GM12878 (cell line): ENCODE measurements around the gene UVRAG. TPM values are rescaled to one million over a fixed set of nuclear protein-coding genes. Genes with fewer than 3 reads are reported as not detected.
A peak's percentile ranks its signal among the peaks of the same experiment; 100 is the strongest.

Experiments used
- ATAC-seq: fragments of 200-7000 bp; cut with Tn5 transposase; 3 replicates; pipeline ENCODE4 v1.9.1; 2020; ENCODE audit warnings: mild to moderate bottlenecking, moderate library complexity
- BruUV-seq: library from RNA; stranded (reverse); fragments of 400-500 nt; replicated peaks from 2 replicates; lab custom pipeline; 2021; lab: Mats Ljungman, UMichigan
- CTCF ChIA-PET: fragments of 300-600 bp; sonication (Branson Sonifier 250); formaldehyde crosslinking; extraction: SDS; loops from one replicate; lab custom pipeline; 2021; ENCODE audit warnings: inconsistent platforms; lab: Yijun Ruan, JAX
- POLR2A ChIA-PET: fragments of 350-600 bp; formaldehyde crosslinking; extraction: SDS; loops from one replicate; lab custom pipeline; 2021; ENCODE audit warnings: inconsistent platforms; lab: Charles Lee
- RAD21 ChIA-PET: fragments of 300-600 bp; sonication (Branson Sonifier 250); formaldehyde crosslinking; loops from one replicate; lab custom pipeline; 2023; ENCODE audit warnings: antibody characterized with exemption; ENCODE audit not compliant: unreplicated experiment; lab: Charles Lee
- SMC1A ChIA-PET: fragments of 300-600 bp; sonication (Branson Sonifier 250); formaldehyde crosslinking; loops from one replicate; lab custom pipeline; 2023; ENCODE audit not compliant: unreplicated experiment, uncharacterized antibody; lab: Charles Lee
- DNase-seq: peaks from one replicate; pipeline ENCODE4 v3.0.0-alpha.2; 2011; ENCODE audit warnings: low read depth, low spot score
- FAIRE-seq: peaks from 3 replicates; lab custom pipeline; 2011; peaks lifted over from hg19 to GRCh38; lab: Jason Lieb, UNC
- H2AFZ ChIP-seq: 2 replicates; pipeline ENCODE4 v1.6.0; 2011; ENCODE audit warnings: low read depth, low read length, control low read depth; ENCODE audit not compliant: control insufficient read depth
- H3K27ac ChIP-seq: 2 replicates; pipeline ENCODE4 v1.5.1; 2011; ENCODE audit warnings: control low read depth; ENCODE audit not compliant: control insufficient read depth, insufficient read depth
- H3K27me3 ChIP-seq, 2 experiments: replicated peaks in 1 of 2; 2 replicates each; pipeline versions ENCODE4 v1.6.0 to v1.6.1; 2011; ENCODE audit warnings: low read length in 1 of 2; ENCODE audit not compliant: control insufficient read depth in 2 of 2, insufficient read depth in 2 of 2
- H3K36me3 ChIP-seq, 2 experiments: 2 replicates each; pipeline ENCODE4 v1.5.1; 2011; ENCODE audit warnings: low read length in 1 of 2; ENCODE audit not compliant: control insufficient read depth in 2 of 2, insufficient read depth in 2 of 2
- H3K4me1 ChIP-seq: 2 replicates; pipeline ENCODE4 v1.6.1; 2011; ENCODE audit warnings: mild to moderate bottlenecking, low read length, moderate library complexity, mixed read lengths; ENCODE audit not compliant: control insufficient read depth, insufficient read depth
- H3K4me2 ChIP-seq: 2 replicates; pipeline ENCODE4 v1.6.0; 2011; ENCODE audit warnings: control low read depth; ENCODE audit not compliant: control insufficient read depth, insufficient read depth
- H3K4me3 ChIP-seq: fragments of 200-600 bp; sonication (generic); 2 replicates; pipeline ENCODE4 v1.5.1; 2016
- H3K79me2 ChIP-seq: 2 replicates; pipeline ENCODE4 v1.6.0; 2011; ENCODE audit warnings: low read length; ENCODE audit not compliant: control insufficient read depth, insufficient read depth
- H3K9ac ChIP-seq: 2 replicates; pipeline ENCODE4 v1.8.0; 2011; ENCODE audit warnings: low read length, control low read depth, mixed read lengths; ENCODE audit not compliant: control insufficient read depth, insufficient read depth
- H3K9me3 ChIP-seq: replicated peaks from 3 replicates; pipeline ENCODE4 v1.5.1; 2011; ENCODE audit warnings: mild to moderate bottlenecking, low read length; ENCODE audit not compliant: control insufficient read depth, insufficient read depth
- H4K20me1 ChIP-seq: 2 replicates; pipeline ENCODE4 v1.6.0; 2011; ENCODE audit not compliant: control insufficient read depth, insufficient read depth
- EED ChIP-seq: sonication (generic); IDR thresholded peaks from 2 replicates; pipeline ENCODE4 v1.6.1; 2016; ENCODE audit warnings: antibody characterized with exemption, low read depth
- EP300 ChIP-seq, 2 experiments: fragments of 150-350 bp in 1 of 2; IDR thresholded peaks; 2 replicates each; pipeline ENCODE4 v1.6.1; 2011 to 2012; ENCODE audit warnings: low read depth in 2 of 2, low read length in 2 of 2, borderline replicate concordance in 1 of 2, improper control_type of control experiment in 1 of 2, inconsistent platforms in 1 of 2; ENCODE audit not compliant: control insufficient read depth in 1 of 2
- GATAD2B ChIP-seq: fragments of 450-650 bp; conservative IDR thresholded peaks from 2 replicates; pipeline ENCODE4 v1.6.1; 2017; ENCODE audit warnings: low read depth, mild to moderate bottlenecking, moderate library complexity
- LARP7 ChIP-seq: fragments of 450-650 bp; IDR thresholded peaks from 2 replicates; pipeline ENCODE4 v1.6.1; 2017; ENCODE audit warnings: mild to moderate bottlenecking
- MEF2A ChIP-seq: IDR thresholded peaks from 2 replicates; pipeline ENCODE4 v1.6.1; 2011; ENCODE audit warnings: low read depth, mild to moderate bottlenecking, low read length, moderate library complexity; ENCODE audit not compliant: insufficient read depth
- MXI1 ChIP-seq: fragments of 150-350 bp; IDR thresholded peaks from 2 replicates; pipeline ENCODE4 v1.6.1; 2011; ENCODE audit warnings: low read depth, mild to moderate bottlenecking, inconsistent platforms, low read length, improper control_type of control experiment
- NKRF ChIP-seq: fragments of 450-650 bp; conservative IDR thresholded peaks from 2 replicates; pipeline ENCODE4 v1.6.1; 2017; ENCODE audit warnings: mild to moderate bottlenecking, moderate library complexity
- SMAD5 ChIP-seq: IDR thresholded peaks from 2 replicates; pipeline ENCODE4 v1.6.1; 2016; ENCODE audit warnings: antibody characterized with exemption, low read depth
- SPI1 ChIP-seq: IDR thresholded peaks from 2 replicates; pipeline ENCODE4 v1.6.1; 2011; ENCODE audit warnings: low read depth, mild to moderate bottlenecking, low read length, moderate library complexity, borderline replicate concordance; ENCODE audit not compliant: insufficient read depth
- TCF3 ChIP-seq: IDR thresholded peaks from 2 replicates; pipeline ENCODE4 v1.6.1; 2012; ENCODE audit warnings: low read depth, mild to moderate bottlenecking, low read length, borderline replicate concordance; ENCODE audit not compliant: insufficient read depth
- ZSCAN29 ChIP-seq: fragments of 450-650 bp; IDR thresholded peaks from 2 replicates; pipeline ENCODE4 v1.6.1; 2017; ENCODE audit warnings: mild to moderate bottlenecking, moderate library complexity
- WGBS: methylation state at CpG from one replicate; pipeline ENCODE4 v1.1.6; 2016; ENCODE audit warnings: low lambda C conversion rate; ENCODE audit not compliant: insufficient replicate concordance, insufficient coverage; ENCODE audit errors: missing lambda C conversion rate; 5-methylcytosine and 5-hydroxymethylcytosine counted together
- in situ Hi-C: fragments of 300-500 bp; cut with MboI; formaldehyde crosslinking; loops from 9 replicates; pipeline ENCODE4 v1.14.3; 2018; ENCODE audit warnings: mixed read lengths
- intact Hi-C: fragments of 100-400 bp; cut with micrococcal nuclease; formaldehyde crosslinking; loops from one replicate; pipeline ENCODE4 v1.14.2; 2022; ENCODE audit not compliant: unreplicated experiment
- polyA plus RNA-seq, 11 experiments: library from polyadenylated mRNA; depleted of rRNA in 4 of 11; unstranded in 6 of 11; stranded (reverse) in 5 of 11; fragments of >200 nt; fragmentation: Nextera tagmentation in 4 of 11; fragmentation: Illumina TruSeq in 1 of 11; extraction: Ambion mirVana in 4 of 11; extraction: Trizol in 1 of 11; gene quantifications; 1 replicate in 1 of 11; 2 replicates in 10 of 11; pipeline versions ENCODE4 v1.2.1 to v1.2.3, GENCODE V29; 2011 to 2016; ENCODE audit warnings: inconsistent platforms in 2 of 11, missing spikeins in 2 of 11, low read depth in 1 of 11
- total RNA-seq, 4 experiments: library from RNA; depleted of rRNA in 3 of 4; stranded (reverse); fragments of >200 nt in 3 of 4; fragmentation: Illumina TruSeq in 1 of 4; extraction: Trizol in 1 of 4; gene quantifications; 2 replicates each; pipeline versions ENCODE4 v1.2.1 to v1.2.3, GENCODE V29; 2013 to 2021
- TF ChIP-seq, protein P1 (sequence below): IDR thresholded peaks from 2 replicates; pipeline ENCODE4 v1.6.1; 2012; ENCODE audit warnings: improper control_type of control experiment, low read depth, low read length; ENCODE audit not compliant: insufficient replicate concordance

Gene UVRAG
- total and polyA plus RNA-seq, 10 of the 15 experiments (the other 5 are each of a cell fraction or from before 2014, with no cell fraction given) = 7.0 to 43.4 (median 37.0) TPM

- intact Hi-C loops (loop anchor here (1.0 to 2.0 kb wide), 3 partner anchors 256 to 430 kb away; no protein-coding TSS in a partner anchor), in situ Hi-C loops (loop anchor here (5.0 kb wide), 2 partner anchors 256 to 346 kb away; no protein-coding TSS in a partner anchor)
- 6% methylated on average over 13 of the region's 13 CpGs for WGBS
- Histone ChIP-seq H3K4me3 (peak overlapping the region; percentile 66), H3K79me2 (no peaks in the 10 kb centered on the region), H3K4me1 (peaks cover 22% of the 10 kb centered on the region), H3K9ac (peak overlapping the region; percentile 76), H3K27me3 (no peaks in the 10 kb centered on the region), H3K36me3 (no peaks in the 10 kb centered on the region), H3K9me3 (no peaks in the 10 kb centered on the region), H3K27ac (peak overlapping the region; percentile 62), H2AFZ (peak overlapping the region; percentile 91), H3K4me2 (peak overlapping the region; percentile 95), H4K20me1 (no peaks in the 10 kb centered on the region)
- CTCF ChIA-PET = interaction anchor here (0.6 to 3.2 kb wide), 61 partner anchors 9 to 607 kb away, joined by 3 to 139 read pairs (median 4); partner anchors contain the start of gene UVRAG
- FAIRE-seq (peak; percentile 91), DNase-seq (peak; percentile 53), ATAC-seq (peak; percentile 72)
- RAD21 ChIA-PET = interaction anchor here (0.8 to 2.8 kb wide), 24 partner anchors 12 to 555 kb away, joined by 3 to 75 read pairs (median 5); no protein-coding TSS in a partner anchor
- SMC1A ChIA-PET = interaction anchor here (0.7 to 3.2 kb wide), 32 partner anchors 11 to 519 kb away, joined by 3 to 128 read pairs (median 5); partner anchors contain the start of gene UVRAG
- POLR2A ChIA-PET = interaction anchor here (0.6 to 1.9 kb wide), 4 partner anchors 7 to 280 kb away, joined by 3 to 9 read pairs (median 6); no protein-coding TSS in a partner anchor
- no TSS peak for BruUV-seq
- TF ChIP-seq LARP7 = 0 out of 2 replicates have a peak, but pooled peaks have one; percentile 41
- TF ChIP-seq TCF3 = 0 out of 2 replicates have a peak, but pooled peaks have one; percentile 47
- 0 out of 2 replicates have a peak, but pooled peaks have one; percentile 31 for TF ChIP-seq ZSCAN29
- TF ChIP-seq EED = peak; percentile 69
- TF ChIP-seq EP300 (IDR thresholded peaks at IDR 0.05; ENCODE audit: borderline replicate concordance in 1 of 2, control insufficient read depth in 1 of 2, low read depth in 2 of 2, low read length in 2 of 2) = peak; percentile 48 to 85; a peak in 3 of 4 replicates
- TF ChIP-seq NKRF = peak; percentile 66
- TF ChIP-seq SMAD5 = no peak
- TF ChIP-seq, protein P1, sequence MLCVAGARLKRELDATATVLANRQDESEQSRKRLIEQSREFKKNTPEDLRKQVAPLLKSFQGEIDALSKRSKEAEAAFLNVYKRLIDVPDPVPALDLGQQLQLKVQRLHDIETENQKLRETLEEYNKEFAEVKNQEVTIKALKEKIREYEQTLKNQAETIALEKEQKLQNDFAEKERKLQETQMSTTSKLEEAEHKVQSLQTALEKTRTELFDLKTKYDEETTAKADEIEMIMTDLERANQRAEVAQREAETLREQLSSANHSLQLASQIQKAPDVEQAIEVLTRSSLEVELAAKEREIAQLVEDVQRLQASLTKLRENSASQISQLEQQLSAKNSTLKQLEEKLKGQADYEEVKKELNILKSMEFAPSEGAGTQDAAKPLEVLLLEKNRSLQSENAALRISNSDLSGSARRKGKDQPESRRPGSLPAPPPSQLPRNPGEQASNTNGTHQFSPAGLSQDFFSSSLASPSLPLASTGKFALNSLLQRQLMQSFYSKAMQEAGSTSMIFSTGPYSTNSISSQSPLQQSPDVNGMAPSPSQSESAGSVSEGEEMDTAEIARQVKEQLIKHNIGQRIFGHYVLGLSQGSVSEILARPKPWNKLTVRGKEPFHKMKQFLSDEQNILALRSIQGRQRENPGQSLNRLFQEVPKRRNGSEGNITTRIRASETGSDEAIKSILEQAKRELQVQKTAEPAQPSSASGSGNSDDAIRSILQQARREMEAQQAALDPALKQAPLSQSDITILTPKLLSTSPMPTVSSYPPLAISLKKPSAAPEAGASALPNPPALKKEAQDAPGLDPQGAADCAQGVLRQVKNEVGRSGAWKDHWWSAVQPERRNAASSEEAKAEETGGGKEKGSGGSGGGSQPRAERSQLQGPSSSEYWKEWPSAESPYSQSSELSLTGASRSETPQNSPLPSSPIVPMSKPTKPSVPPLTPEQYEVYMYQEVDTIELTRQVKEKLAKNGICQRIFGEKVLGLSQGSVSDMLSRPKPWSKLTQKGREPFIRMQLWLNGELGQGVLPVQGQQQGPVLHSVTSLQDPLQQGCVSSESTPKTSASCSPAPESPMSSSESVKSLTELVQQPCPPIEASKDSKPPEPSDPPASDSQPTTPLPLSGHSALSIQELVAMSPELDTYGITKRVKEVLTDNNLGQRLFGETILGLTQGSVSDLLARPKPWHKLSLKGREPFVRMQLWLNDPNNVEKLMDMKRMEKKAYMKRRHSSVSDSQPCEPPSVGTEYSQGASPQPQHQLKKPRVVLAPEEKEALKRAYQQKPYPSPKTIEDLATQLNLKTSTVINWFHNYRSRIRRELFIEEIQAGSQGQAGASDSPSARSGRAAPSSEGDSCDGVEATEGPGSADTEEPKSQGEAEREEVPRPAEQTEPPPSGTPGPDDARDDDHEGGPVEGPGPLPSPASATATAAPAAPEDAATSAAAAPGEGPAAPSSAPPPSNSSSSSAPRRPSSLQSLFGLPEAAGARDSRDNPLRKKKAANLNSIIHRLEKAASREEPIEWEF = peak; percentile 27
- TF ChIP-seq MXI1 = 0 out of 2 replicates have a peak, but pooled peaks have one; percentile 13
- 0 out of 2 replicates have a peak, but pooled peaks have one; percentile 12 for TF ChIP-seq MEF2A
- TF ChIP-seq SPI1 = peak; percentile 97
- TF ChIP-seq GATAD2B = peak; percentile 98
These were observed 337.9 kb downstream of the UVRAG start for GRCh38 chr11:76152741-76153570.
